MM.1S (cell line): ENCODE data around the gene CLEC3B.

Source experiments
- EZH2 ChIP-seq: fragments of 300-600 bp; sonication (generic); optimal IDR thresholded peaks from 2 replicates; pipeline ENCODE3; 2017; ENCODE audit warnings: low read depth, mild to moderate bottlenecking, antibody characterized with exemption, low read length, mixed read lengths
- EZH2phosphoT487 ChIP-seq: fragments of 300-600 bp; sonication (generic); IDR thresholded peaks from 2 replicates; pipeline ENCODE4 v1.6.1; 2018; ENCODE audit warnings: antibody characterized with exemption, low read length
- TF ChIP-seq, protein P1 (sequence below): fragments of 300-600 bp; sonication (generic); IDR thresholded peaks from 2 replicates; pipeline ENCODE4 v1.5.1; 2016; ENCODE audit warnings: antibody characterized with exemption, low read length, mixed read lengths

GRCh38 chr3:45065373-45065720 is 39.2 kb downstream of the CLEC3B start:
- TF ChIP-seq, protein P1, sequence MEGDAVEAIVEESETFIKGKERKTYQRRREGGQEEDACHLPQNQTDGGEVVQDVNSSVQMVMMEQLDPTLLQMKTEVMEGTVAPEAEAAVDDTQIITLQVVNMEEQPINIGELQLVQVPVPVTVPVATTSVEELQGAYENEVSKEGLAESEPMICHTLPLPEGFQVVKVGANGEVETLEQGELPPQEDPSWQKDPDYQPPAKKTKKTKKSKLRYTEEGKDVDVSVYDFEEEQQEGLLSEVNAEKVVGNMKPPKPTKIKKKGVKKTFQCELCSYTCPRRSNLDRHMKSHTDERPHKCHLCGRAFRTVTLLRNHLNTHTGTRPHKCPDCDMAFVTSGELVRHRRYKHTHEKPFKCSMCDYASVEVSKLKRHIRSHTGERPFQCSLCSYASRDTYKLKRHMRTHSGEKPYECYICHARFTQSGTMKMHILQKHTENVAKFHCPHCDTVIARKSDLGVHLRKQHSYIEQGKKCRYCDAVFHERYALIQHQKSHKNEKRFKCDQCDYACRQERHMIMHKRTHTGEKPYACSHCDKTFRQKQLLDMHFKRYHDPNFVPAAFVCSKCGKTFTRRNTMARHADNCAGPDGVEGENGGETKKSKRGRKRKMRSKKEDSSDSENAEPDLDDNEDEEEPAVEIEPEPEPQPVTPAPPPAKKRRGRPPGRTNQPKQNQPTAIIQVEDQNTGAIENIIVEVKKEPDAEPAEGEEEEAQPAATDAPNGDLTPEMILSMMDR = no peak
- TF ChIP-seq EZH2 (no peak), EZH2phosphoT487 (no peak)
